ENCODE measurements around the gene GABRR1. TPM values are rescaled to one million over a fixed set of nuclear protein-coding genes. Genes with fewer than 3 reads are reported as not detected.

GABRR1 gene
- total RNA-seq, 2 experiments from 2014 or later = not detected

GRCh38 chr6:89145956-89146717 lies 71.0 kb downstream of the GABRR1 start, which contains the start of gene PM20D2:
Gene PM20D2 (plus strand): TSS chr6:89146055. CDS start chr6:89146145, 90 bp downstream.
- TF ChIP-seq CTCF (conservative IDR thresholded peaks at IDR 0.05; ENCODE audit: low read length) (no peak), EZH2phosphoT487 (IDR thresholded peaks at IDR 0.05; ENCODE audit: borderline replicate concordance, low read depth, low read length) (no peak)
- Histone ChIP-seq H3K79me2 (ENCODE audit: insufficient read depth, low read depth, low read length) (peaks cover 27% of the 10 kb centered on the region; the same call in 1 of the 2 replicates), H3K4me1 (ENCODE audit: insufficient read depth, low read length, poor library complexity, severe bottlenecking) (peaks cover 41% of the 10 kb centered on the region), H2AFZ (ENCODE audit: low read length) (peak within 1 kb of the TSS; percentile 97), H3K4me2 (ENCODE audit: low read length) (peak within 1 kb of the TSS; percentile 84), H3K27ac (ENCODE audit: low read depth, low read length, poor library complexity, severe bottlenecking) (peak within 1 kb of the TSS; percentile 76), H3K4me3 (ENCODE audit: low read depth, low read length, poor library complexity, severe bottlenecking) (peak within 1 kb of the TSS; percentile 76), H3K9me3 (ENCODE audit: low read length) (no peaks in the 10 kb centered on the region), H4K20me1 (ENCODE audit: insufficient read depth, low read length) (no peaks in the 10 kb centered on the region), H3K9me2 (ENCODE audit: insufficient read depth, low read length) (no peaks in the 10 kb centered on the region), H3K36me3 (ENCODE audit: insufficient read depth, low read length) (peaks cover 19% of the 10 kb centered on the region)
- DNase-seq (ENCODE audit: low spot score) = peak; percentile 86
- ChIA-PET POLR2A (interaction anchor here (0.6 to 6.0 kb wide), 25 partner anchors 8 to 654 kb away, joined by 3 to 66 read pairs (median 5); partner anchors contain the start of genes PNRC1 and RNGTT), CTCF (ENCODE audit: unreplicated experiment) (interaction anchor here (0.6 to 1.4 kb wide), 2 partner anchors 16 to 98 kb away, joined by 3 read pairs; no protein-coding TSS in a partner anchor)
- intact Hi-C loops (cut with micrococcal nuclease; ENCODE audit: unreplicated experiment) = loop anchor here (1.0 to 5.0 kb wide), 3 partner anchors 66 to 266 kb away; partner anchors contain the start of genes PNRC1 and RRAGD
- BruUV-seq (replicated peaks) = no TSS peak

DNA sequence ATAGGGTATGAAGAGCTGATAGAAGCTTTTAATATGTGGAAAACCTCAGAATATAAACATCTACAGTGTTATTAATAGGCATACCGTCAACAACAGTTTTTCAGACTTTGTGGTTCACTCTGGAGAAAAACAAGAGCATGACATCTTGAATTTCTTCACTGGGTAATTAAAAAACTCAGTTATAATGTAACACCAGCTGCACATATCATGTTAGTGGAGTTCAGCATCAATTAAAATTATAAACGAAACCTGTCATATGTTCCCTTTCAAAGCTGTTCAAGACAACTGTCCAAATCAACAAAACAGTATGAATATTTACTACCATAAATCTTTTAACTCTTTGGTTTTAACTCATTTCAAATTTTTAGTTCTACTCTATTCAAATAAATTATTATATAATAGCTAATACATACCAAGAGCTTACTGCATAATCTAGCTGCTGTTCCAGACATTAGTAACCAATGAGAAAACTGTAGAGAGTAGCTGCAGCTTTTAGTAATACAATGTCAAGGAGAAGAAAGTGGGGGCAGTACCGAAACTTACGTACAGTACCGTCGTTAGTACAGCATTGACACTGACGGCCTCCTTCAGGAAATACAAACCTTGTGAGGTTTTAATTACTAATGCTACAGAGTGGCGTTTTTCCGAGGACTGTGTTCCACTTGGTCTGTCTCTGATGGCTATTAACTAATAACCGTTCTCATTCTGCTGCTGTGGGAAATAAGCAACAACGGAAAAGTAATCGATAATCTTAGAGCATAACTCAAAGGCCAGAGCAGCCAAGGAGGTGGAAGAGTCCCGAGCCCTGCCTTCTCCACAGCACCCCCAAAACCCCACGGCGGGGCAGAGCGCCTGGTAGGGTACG lies 71.8 kb downstream of the GABRR1 start:
- H3K9me3 ChIP-seq (ENCODE audit: low read length) = no peaks in the 10 kb centered on the region
- intact Hi-C loops (cut with micrococcal nuclease; ENCODE audit: unreplicated experiment) = loop anchor here (5.0 kb wide), 2 partner anchors 212 to 267 kb away; partner anchors contain the start of gene RRAGD
- peaks cover 19% of the 10 kb centered on the region for H3K36me3 ChIP-seq (ENCODE audit: insufficient read depth, low read length)
- H2AFZ ChIP-seq (ENCODE audit: low read length) = peak overlapping the region; percentile 97
- H3K4me1 ChIP-seq (ENCODE audit: insufficient read depth, low read length, poor library complexity, severe bottlenecking) = peaks cover 41% of the 10 kb centered on the region
- H3K27ac ChIP-seq (ENCODE audit: low read depth, low read length, poor library complexity, severe bottlenecking) = peak overlapping the region; percentile 76
- CTCF ChIA-PET (ENCODE audit: unreplicated experiment) = interaction anchor here (0.6 to 1.4 kb wide), 5 partner anchors 17 to 98 kb away, joined by 3 to 6 read pairs (median 4); partner anchors contain the start of gene PNRC1
- POLR2A ChIA-PET = interaction anchor here (0.6 to 6.0 kb wide), 33 partner anchors 8 to 1239 kb away, joined by 3 to 66 read pairs (median 4); partner anchors contain the start of genes PNRC1, RNGTT and UBE2J1
- BruUV-seq (replicated peaks) = TSS peak; percentile 77
- peak overlapping the region; percentile 76 for H3K4me3 ChIP-seq (ENCODE audit: low read depth, low read length, poor library complexity, severe bottlenecking)
- TF ChIP-seq CTCF (conservative IDR thresholded peaks at IDR 0.05; ENCODE audit: low read length) = 0 out of 2 replicates have a peak, but pooled peaks have one; percentile 18
- TF ChIP-seq EZH2phosphoT487 (IDR thresholded peaks at IDR 0.05; ENCODE audit: borderline replicate concordance, low read depth, low read length) = no peak
- peaks cover 27% of the 10 kb centered on the region; the same call in 1 of the 2 replicates for H3K79me2 ChIP-seq (ENCODE audit: insufficient read depth, low read depth, low read length)
- H3K4me2 ChIP-seq (ENCODE audit: low read length) = peak overlapping the region; percentile 84
- no peaks in the 10 kb centered on the region for H4K20me1 ChIP-seq (ENCODE audit: insufficient read depth, low read length)
- DNase-seq (ENCODE audit: low spot score) = peak; percentile 74
- no peaks in the 10 kb centered on the region for H3K9me2 ChIP-seq (ENCODE audit: insufficient read depth, low read length)

All from OCI-LY7 (cell line).